Mesenchymal stem cell (in vitro differentiated cells and primary cell): Measurements from ENCODE around the gene NEGR1.

ENCODE experiments used
- DNase-seq: peaks from one replicate; pipeline ENCODE4 v3.0.0-alpha.2; 2013
- H2AFZ ChIP-seq: one replicate; pipeline ENCODE4 v1.6.1; 2013; ENCODE audit warnings: low read depth, mild to moderate bottlenecking, control low read depth, inconsistent platforms, low read length, moderate library complexity
- H2AK5ac ChIP-seq: 2 replicates; pipeline ENCODE4 v1.6.1; 2013; ENCODE audit warnings: low read length, moderate library complexity, mild to moderate bottlenecking, inconsistent platforms; ENCODE audit not compliant: severe bottlenecking
- H2BK120ac ChIP-seq: one replicate; pipeline ENCODE4 v1.6.1; 2013; ENCODE audit warnings: low read depth, mild to moderate bottlenecking, inconsistent platforms, low read length, moderate library complexity
- H2BK12ac ChIP-seq, 2 experiments: one replicate each; pipeline ENCODE4 v1.6.1; 2013; ENCODE audit warnings: inconsistent platforms in 2 of 2, low read length in 2 of 2, mild to moderate bottlenecking in 2 of 2, moderate library complexity in 2 of 2, control low read depth in 1 of 2
- H2BK15ac ChIP-seq: one replicate; pipeline ENCODE4 v1.6.1; 2013; ENCODE audit warnings: mild to moderate bottlenecking, low read depth, inconsistent platforms; ENCODE audit not compliant: poor library complexity, severe bottlenecking
- H2BK5ac ChIP-seq: 2 replicates; pipeline ENCODE4 v1.6.1; 2013; ENCODE audit warnings: low read depth, mild to moderate bottlenecking, low read length, control low read depth, inconsistent platforms; ENCODE audit not compliant: poor library complexity, severe bottlenecking
- H3K14ac ChIP-seq, 2 experiments: one replicate each; pipeline ENCODE4 v1.6.1; 2013; ENCODE audit warnings: inconsistent platforms in 2 of 2, low read length in 2 of 2, control low read depth in 1 of 2, mild to moderate bottlenecking in 1 of 2, moderate library complexity in 1 of 2
- H3K18ac ChIP-seq, 2 experiments: one replicate each; pipeline ENCODE4 v1.6.1; 2013; ENCODE audit warnings: inconsistent platforms in 2 of 2, low read length in 2 of 2, control low read depth in 1 of 2, low read depth in 1 of 2, mild to moderate bottlenecking in 1 of 2
- H3K23ac ChIP-seq, 2 experiments: one replicate each; pipeline ENCODE4 v1.6.1; 2013; ENCODE audit warnings: inconsistent platforms in 2 of 2, low read length in 2 of 2, mild to moderate bottlenecking in 2 of 2, moderate library complexity in 2 of 2, control low read depth in 1 of 2
- H3K27ac ChIP-seq: 2 replicates; pipeline ENCODE4 v1.5.1; 2013; ENCODE audit warnings: mild to moderate bottlenecking, moderate library complexity, low read length, control low read depth, inconsistent platforms; ENCODE audit not compliant: poor library complexity, severe bottlenecking
- H3K27me3 ChIP-seq, 2 experiments: 2 replicates each; pipeline versions ENCODE4 v1.6.1 to v1.7.0; 2013; ENCODE audit warnings: low read length in 2 of 2, mild to moderate bottlenecking in 2 of 2, moderate library complexity in 2 of 2, control low read depth in 1 of 2, inconsistent platforms in 1 of 2; ENCODE audit not compliant: control insufficient read depth in 1 of 2, insufficient read depth in 1 of 2
- H3K36me3 ChIP-seq, 2 experiments: 2 replicates each; pipeline versions ENCODE4 v1.6.1 to v1.7.0; 2013; ENCODE audit warnings: low read length in 2 of 2, control low read depth in 1 of 2, inconsistent platforms in 1 of 2, low read depth in 1 of 2, mild to moderate bottlenecking in 1 of 2; ENCODE audit not compliant: insufficient read depth in 2 of 2, control insufficient read depth in 1 of 2
- H3K4ac ChIP-seq, 2 experiments: one replicate each; pipeline ENCODE4 v1.6.1; 2013; ENCODE audit warnings: inconsistent platforms in 2 of 2, low read length in 2 of 2, mild to moderate bottlenecking in 2 of 2, moderate library complexity in 2 of 2, control low read depth in 1 of 2, low read depth in 1 of 2
- H3K4me1 ChIP-seq: 2 replicates; pipeline ENCODE4 v1.6.1; 2013; ENCODE audit warnings: low read depth, low read length, control low read depth; ENCODE audit not compliant: control insufficient read depth, insufficient read depth
- H3K4me2 ChIP-seq: 2 replicates; pipeline ENCODE4 v1.6.1; 2013; ENCODE audit warnings: low read length, mild to moderate bottlenecking, inconsistent platforms; ENCODE audit not compliant: poor library complexity, severe bottlenecking
- H3K4me3 ChIP-seq, 2 experiments: 2 replicates each; pipeline versions ENCODE4 v1.5.1 to v1.7.0; 2013; ENCODE audit warnings: low read length in 2 of 2, mild to moderate bottlenecking in 2 of 2, control low read depth in 1 of 2, low read depth in 1 of 2; ENCODE audit not compliant: insufficient read depth in 1 of 2
- H3K79me1 ChIP-seq: replicated peaks from 2 replicates; pipeline ENCODE4 v1.6.1; 2013; ENCODE audit warnings: mild to moderate bottlenecking, control low read depth, low read length, inconsistent platforms; ENCODE audit not compliant: poor library complexity, severe bottlenecking
- H3K9ac ChIP-seq: 2 replicates; pipeline ENCODE4 v1.7.0; 2013; ENCODE audit warnings: mild to moderate bottlenecking, low read length, moderate library complexity
- H3K9me3 ChIP-seq: 2 replicates; pipeline ENCODE4 v1.7.0; 2013; ENCODE audit warnings: mild to moderate bottlenecking, low read length; ENCODE audit not compliant: control insufficient read depth
- H4K8ac ChIP-seq: one replicate; pipeline ENCODE4 v1.6.1; 2013; ENCODE audit warnings: inconsistent platforms, mild to moderate bottlenecking, low read length, moderate library complexity
- H4K91ac ChIP-seq: one replicate; pipeline ENCODE4 v1.6.1; 2013; ENCODE audit warnings: mild to moderate bottlenecking, low read length, inconsistent platforms
- WGBS: methylation state at CpG from one replicate; pipeline ENCODE4 v1.1.7; 2013; ENCODE audit warnings: mixed read lengths; 5-methylcytosine and 5-hydroxymethylcytosine counted together

The NEGR1 gene

DNA sequence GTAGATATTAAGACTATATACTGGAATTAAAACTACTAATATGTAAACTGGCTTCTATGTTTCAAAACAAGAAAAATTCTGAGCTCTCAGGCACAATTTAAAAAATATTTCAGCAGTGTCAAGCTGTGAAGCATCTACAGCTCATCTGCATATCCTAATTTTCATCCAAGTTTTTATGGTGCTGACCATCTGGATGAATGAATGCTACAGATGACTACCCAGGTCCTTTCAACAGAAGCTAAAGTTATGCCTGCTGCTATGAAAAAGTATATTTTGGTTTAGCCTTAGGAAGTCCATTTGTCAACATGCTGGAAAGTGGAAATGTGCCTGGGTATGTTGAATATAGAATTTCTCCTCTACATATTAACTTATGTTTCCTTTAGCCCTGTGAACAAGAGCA, 206.9 kb downstream of the NEGR1 start:
- Histone ChIP-seq H4K8ac (no peak overlapping the region), H3K9ac (no peak overlapping the region), H2BK120ac (no peak overlapping the region), H2AK5ac (no peak overlapping the region), H2BK12ac (no peak overlapping the region), H3K79me1 (peaks cover 5% of the 10 kb centered on the region), H3K18ac (no peak overlapping the region), H3K4me1 (no peaks in the 10 kb centered on the region), H3K36me3 (no peaks in the 10 kb centered on the region), H2BK5ac (no peak overlapping the region), H3K9me3 (peaks cover 5% of the 10 kb centered on the region), H3K4ac (no peak overlapping the region), H3K14ac (no peak overlapping the region), H2BK15ac (no peak overlapping the region), H2AFZ (no peak overlapping the region), H4K91ac (no peak overlapping the region), H3K27me3 (no peaks in the 10 kb centered on the region), H3K4me3 (no peak overlapping the region), H3K4me2 (no peak overlapping the region), H3K23ac (no peak overlapping the region), H3K27ac (no peak overlapping the region)
- no peak for DNase-seq

DNA sequence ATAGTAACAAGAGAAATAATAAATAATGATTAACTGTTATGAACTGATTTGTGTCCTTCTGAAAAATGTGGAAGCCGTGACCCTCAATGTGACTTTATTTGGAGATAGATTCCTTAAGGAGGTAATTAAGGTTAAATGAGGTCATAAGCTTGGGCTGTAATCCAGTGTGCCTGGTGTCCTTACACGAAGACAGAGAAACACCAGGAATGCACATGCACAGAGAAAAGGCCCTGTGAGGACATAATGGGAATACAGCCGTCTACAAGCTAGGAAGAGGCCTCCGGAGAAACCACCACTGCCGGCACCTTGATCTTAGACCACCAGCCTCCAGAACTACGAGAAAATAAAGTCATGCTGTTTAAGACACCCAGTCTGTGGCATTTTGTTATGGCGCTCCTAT, 215.9 kb downstream of the NEGR1 start:
- Histone ChIP-seq H4K8ac (no peak overlapping the region), H2BK12ac (no peak overlapping the region), H3K9ac (no peak overlapping the region), H2BK120ac (no peak overlapping the region), H3K9me3 (peaks cover under 1% of the 10 kb centered on the region), H2AK5ac (no peak overlapping the region), H4K91ac (no peak overlapping the region), H3K27ac (no peak overlapping the region), H3K4me1 (no peaks in the 10 kb centered on the region), H3K36me3 (no peaks in the 10 kb centered on the region), H3K4me2 (no peak overlapping the region), H3K4me3 (no peak overlapping the region), H2BK5ac (no peak overlapping the region), H3K27me3 (no peaks in the 10 kb centered on the region), H3K14ac (no peak overlapping the region), H2BK15ac (no peak overlapping the region), H3K79me1 (peaks cover 5% of the 10 kb centered on the region), H3K23ac (no peak overlapping the region), H2AFZ (no peak overlapping the region), H3K4ac (peak overlapping the region in 1 of 2 experiments; percentile 15), H3K18ac (peak overlapping the region in 1 of 2 experiments; percentile 8)
- no peak for DNase-seq
- 75% methylated on average over 7 of the region's 7 CpGs for WGBS

DNA sequence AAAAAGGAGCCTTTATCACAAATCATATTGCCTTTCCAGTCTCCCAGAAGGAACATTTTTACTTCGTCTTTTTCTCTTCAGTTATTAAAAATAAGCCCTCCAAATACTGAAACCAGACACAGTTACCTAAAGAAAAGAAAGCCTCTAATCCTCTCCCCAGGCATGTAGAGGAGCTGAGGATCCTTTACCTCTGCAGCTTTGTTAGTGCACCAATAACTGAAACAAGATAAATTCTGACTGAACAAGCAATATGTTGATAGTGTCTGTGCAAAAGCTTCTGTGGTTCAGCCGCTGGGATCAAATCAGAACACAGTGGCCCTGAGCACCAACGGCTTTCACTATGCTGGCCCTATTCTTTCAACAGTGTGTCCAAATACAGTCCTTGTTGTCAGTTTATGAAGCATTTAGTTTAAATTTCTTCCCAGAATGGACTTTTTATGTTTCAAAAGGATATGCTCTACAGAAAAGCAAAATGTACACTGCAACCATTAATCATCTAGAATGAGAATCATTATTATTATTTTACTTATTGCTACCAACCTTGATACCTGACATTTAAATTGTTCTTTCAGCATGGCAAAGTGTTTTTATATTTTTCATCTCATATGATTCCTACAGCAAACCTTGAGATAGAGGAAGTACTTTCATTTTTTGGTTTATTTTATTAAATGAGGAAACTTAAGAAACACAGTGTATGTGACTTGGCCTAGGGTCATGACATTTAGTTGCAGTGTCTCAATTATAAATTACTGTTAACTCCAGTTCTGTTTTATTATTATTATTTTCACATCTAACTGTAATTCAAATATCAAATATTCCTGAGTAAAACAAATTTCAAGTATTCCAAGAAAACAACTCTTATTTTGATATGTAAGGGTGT, 217.9 kb downstream of the NEGR1 start:
- H3K27ac ChIP-seq: no peak overlapping the region
- H4K8ac ChIP-seq: no peak overlapping the region
- no peaks in the 10 kb centered on the region for H3K9me3 ChIP-seq
- no peak overlapping the region for H2AFZ ChIP-seq
- H2BK12ac ChIP-seq: no peak overlapping the region
- H2BK5ac ChIP-seq: no peak overlapping the region
- no peak overlapping the region for H2BK120ac ChIP-seq
- no peak overlapping the region for H3K18ac ChIP-seq
- no peak overlapping the region for H4K91ac ChIP-seq
- H3K36me3 ChIP-seq: no peaks in the 10 kb centered on the region
- H2BK15ac ChIP-seq: no peak overlapping the region
- peaks cover 5% of the 10 kb centered on the region for H3K79me1 ChIP-seq
- H3K4me1 ChIP-seq: no peaks in the 10 kb centered on the region
- peak overlapping the region; percentile 67 for H3K9ac ChIP-seq
- no peak overlapping the region for H3K4ac ChIP-seq
- no peak overlapping the region for H2AK5ac ChIP-seq
- WGBS: 93% methylated on average over 3 of the region's 3 CpGs
- no peaks in the 10 kb centered on the region for H3K27me3 ChIP-seq
- no peak overlapping the region for H3K4me2 ChIP-seq
- no peak for DNase-seq
- H3K23ac ChIP-seq: no peak overlapping the region
- H3K4me3 ChIP-seq: peak overlapping the region in 1 of 2 experiments; percentile 56
- no peak overlapping the region for H3K14ac ChIP-seq

DNA sequence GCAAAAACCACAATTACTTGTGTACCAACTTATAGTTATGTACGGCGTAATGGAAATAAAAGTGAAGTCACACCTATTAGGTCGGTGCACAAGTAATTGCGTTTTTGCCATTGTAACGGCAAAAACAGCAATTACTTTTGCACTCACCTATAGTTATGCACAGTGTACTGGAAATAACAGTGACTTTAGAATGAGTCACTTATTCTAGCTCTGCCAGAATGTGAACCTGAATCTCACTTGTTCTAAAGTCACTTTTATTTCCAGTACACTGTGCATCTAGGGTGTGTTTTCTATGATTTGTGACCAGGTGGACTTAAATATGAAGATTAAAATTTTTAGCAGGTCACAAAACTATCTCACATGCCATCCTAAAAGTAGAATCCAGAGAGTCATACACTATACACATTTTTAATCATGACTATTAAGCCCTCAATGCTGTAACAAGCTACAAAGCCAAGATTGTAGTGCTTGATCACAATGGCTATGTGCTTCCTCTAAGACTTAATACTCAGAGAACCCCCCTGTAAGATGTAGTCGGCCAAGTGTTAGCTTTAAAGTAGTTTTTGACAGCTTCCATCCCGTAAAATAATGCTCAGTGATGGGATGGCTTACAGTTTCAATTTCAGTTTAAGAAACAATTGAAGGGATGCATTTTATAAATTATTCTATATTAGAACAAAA, 218.8 kb downstream of the NEGR1 start:
- Histone ChIP-seq H3K27me3 (no peaks in the 10 kb centered on the region), H3K18ac (no peak overlapping the region), H2BK120ac (no peak overlapping the region), H2BK12ac (no peak overlapping the region), H3K79me1 (peaks cover 8% of the 10 kb centered on the region), H2AK5ac (no peak overlapping the region), H3K4me2 (no peak overlapping the region), H2BK5ac (no peak overlapping the region), H3K4me3 (peak overlapping the region in 1 of 2 experiments; percentile 56), H2AFZ (no peak overlapping the region), H3K9ac (peak overlapping the region; percentile 67), H3K9me3 (no peaks in the 10 kb centered on the region), H3K4ac (no peak overlapping the region), H3K36me3 (no peaks in the 10 kb centered on the region), H3K27ac (no peak overlapping the region), H3K14ac (no peak overlapping the region), H2BK15ac (no peak overlapping the region), H3K23ac (no peak overlapping the region), H3K4me1 (no peaks in the 10 kb centered on the region), H4K8ac (no peak overlapping the region), H4K91ac (no peak overlapping the region)
- DNase-seq: no peak
- WGBS: 97% methylated on average over 7 of the region's 7 CpGs
